EL (cell line): ENCODE results near the gene TBX3.

Experiments
- DNase-seq: peaks from one replicate; pipeline ENCODE4 v3.0.0-alpha.2; 2016

Gene TBX3

GRCh38 chr12:114682106-114682784 is 1.7 kb downstream of the TBX3 start:
- no peak for DNase-seq

- DNase-seq, result peak; percentile 50
These were observed 2.7 kb downstream of the TBX3 start for GRCh38 chr12:114681116-114681871.

DNA sequence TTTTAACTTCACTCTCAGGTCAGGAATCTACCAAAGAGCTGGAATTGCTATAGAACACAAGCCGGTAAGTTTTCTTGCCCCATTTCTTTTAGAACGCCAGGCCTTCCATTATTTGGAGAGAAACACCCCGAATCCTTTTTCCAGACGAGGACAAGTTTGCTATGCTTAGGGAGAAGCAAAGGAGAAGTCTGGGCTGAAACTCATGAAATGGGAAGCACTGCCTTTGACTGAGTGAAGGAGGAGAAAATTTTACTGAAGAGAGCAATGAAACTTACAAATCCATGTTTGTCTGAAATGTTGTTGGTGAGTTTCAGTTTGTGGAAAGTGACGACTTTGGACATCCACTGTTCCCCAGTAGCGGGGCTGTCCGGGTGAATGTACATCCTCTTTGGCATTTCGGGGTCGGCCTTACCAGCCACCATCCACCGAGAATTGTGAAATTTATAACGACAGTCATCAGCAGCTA is 3.3 kb downstream of the TBX3 start:
- DNase-seq, result peak; percentile 44

DNA sequence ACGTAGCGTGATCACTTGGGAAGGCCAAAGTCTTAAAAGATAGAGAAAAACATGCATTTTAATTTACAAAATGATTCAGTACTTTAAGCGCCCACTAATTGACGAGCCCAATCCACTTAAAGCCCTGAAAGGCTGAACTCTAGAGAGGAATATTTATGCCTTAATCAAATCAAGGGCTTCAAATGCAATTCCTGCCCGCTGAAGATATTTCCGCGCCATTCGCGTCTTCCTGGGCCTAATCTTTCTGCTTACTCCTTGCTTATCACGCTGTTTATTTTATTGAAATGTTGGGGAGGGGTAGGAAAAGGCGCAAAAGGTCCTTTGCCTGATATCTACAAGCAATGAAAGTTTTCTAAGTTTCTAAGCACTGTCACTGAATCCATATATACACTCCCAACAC is 4.0 kb downstream of the TBX3 start:
- peak; percentile 34 for DNase-seq

GRCh38 chr12:114679452-114679875 is 4.5 kb downstream of the TBX3 start:
- peak; percentile 75 for DNase-seq

GRCh38 chr12:114678718-114679117 is 5.3 kb downstream of the TBX3 start:
- DNase-seq, result peak; percentile 19

DNA sequence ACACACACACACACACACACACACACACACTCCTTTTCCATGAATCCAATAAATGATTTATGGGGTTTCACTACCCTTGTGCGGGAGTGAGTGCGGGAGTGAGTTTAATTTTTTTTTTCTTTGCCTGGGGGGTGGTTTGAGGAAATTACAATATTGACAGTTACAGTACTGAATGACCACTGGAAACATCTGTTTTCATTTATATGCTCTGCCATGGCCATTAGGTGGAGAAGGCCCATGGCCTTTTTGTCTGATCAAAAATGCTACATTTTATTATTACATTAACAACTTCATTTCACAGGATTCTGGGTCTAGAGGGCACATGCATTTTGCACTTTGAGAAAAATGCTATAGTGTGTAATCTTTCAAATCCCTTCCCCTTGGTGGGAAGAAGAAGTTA is 5.9 kb downstream of the TBX3 start:
- peak; percentile 44 for DNase-seq

DNA sequence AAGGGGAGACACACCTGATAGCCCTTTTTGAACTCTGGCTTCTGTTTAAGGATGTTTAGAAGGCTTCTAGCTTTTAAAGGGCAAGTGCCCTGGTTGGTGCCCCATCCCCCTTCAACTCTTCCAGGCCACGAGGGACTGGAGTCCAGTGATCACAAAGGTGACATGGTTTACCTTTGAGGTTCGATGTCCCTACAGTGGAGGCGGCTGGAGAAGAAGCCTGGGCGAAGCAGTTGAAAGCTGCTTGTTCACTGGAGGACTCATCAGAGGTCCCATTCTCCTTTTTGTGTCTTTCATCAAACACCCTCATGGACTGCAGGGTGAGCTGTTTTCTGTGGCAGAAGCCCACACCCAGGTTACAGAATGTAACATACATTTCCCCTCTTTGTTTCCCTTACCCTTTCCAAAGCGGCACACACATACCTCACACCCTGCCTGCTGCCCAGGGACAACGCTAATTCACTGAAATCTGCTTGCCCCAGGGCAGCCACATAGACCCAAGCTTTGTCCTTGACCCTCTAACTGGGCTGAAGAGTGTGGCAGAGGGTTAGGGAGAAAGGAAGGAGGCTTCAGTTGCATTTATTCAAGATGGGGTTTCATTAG is 7.7 kb downstream of the TBX3 start:
- DNase-seq, result peak; percentile 44

DNA sequence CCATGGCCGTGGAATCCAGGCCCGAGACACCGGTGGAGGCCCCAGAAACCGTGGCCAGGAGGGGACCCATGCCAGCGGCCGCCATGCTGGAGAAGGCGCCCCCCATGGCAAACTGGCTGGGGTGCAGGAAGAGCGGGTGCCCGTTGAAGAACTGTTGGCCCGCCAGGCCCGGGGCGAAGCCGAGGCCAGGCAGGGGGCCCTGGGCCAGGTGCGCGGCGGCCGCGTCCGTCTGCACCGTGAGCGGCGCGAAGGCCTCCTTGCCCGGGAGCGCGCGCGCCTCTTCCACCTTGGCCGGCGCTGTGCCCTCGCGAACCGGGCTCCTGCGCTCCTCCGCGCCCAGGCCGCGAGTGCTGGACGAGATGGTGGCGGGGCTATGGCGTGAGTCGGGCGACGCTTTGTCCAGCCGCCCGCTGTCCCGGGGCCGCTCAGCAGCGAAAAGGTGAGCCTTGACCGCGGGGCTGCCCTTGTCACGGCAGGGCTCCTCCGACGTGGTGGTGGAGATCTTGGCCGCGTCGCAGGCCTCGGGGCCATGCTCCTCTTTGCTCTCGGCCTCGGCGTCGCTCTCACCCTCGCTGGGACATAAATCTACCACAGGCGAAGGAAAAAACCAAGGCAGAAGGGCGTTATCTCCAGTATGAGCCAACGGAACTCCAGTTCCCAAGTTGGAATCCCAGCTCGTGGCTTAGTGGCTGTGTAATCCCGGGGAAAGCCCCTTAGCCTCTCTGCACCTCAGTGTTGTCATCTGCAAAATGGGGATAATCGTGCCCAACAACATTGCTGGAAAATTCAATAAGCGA is 9.5 kb downstream of the TBX3 start:
- DNase-seq, result peak; percentile 59

- no peak for DNase-seq
These were observed 10.1 kb downstream of the TBX3 start for GRCh38 chr12:114673901-114674250.

DNA sequence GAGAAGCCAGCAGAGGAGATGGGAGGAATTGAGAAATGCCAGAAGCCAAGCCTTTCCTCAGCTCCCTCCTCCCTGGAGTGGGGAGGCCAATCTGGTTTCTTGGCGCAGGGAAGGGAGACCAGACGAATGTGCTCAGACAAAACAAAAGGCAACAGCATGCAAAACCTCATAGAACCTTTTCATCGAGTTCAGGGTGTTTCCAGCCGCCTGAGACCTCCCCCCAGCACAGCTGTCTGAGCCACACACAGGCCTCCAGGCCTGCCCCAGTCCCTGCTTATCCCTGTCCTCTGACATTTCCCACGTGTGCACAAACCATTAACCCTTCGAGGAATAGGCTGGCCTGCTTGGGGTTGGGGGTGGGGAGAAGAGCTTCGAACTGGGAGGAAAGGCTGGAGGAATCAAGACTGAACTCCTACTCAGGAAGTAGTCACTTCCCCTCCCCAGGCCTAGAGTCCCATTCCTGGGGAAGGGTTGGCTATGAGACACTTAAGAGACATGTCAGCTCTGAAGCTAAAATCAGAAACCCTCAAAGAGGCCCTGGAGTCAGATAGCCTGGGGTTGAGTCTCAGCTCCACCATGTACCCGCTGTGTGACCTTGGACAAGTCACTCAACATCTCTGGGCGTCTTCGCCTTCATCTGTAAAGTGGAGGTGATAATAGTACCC is 10.7 kb downstream of the TBX3 start:
- peak; percentile 91 for DNase-seq

- DNase-seq, result no peak
These were observed 11.2 kb downstream of the TBX3 start for GRCh38 chr12:114672817-114673168.

DNA sequence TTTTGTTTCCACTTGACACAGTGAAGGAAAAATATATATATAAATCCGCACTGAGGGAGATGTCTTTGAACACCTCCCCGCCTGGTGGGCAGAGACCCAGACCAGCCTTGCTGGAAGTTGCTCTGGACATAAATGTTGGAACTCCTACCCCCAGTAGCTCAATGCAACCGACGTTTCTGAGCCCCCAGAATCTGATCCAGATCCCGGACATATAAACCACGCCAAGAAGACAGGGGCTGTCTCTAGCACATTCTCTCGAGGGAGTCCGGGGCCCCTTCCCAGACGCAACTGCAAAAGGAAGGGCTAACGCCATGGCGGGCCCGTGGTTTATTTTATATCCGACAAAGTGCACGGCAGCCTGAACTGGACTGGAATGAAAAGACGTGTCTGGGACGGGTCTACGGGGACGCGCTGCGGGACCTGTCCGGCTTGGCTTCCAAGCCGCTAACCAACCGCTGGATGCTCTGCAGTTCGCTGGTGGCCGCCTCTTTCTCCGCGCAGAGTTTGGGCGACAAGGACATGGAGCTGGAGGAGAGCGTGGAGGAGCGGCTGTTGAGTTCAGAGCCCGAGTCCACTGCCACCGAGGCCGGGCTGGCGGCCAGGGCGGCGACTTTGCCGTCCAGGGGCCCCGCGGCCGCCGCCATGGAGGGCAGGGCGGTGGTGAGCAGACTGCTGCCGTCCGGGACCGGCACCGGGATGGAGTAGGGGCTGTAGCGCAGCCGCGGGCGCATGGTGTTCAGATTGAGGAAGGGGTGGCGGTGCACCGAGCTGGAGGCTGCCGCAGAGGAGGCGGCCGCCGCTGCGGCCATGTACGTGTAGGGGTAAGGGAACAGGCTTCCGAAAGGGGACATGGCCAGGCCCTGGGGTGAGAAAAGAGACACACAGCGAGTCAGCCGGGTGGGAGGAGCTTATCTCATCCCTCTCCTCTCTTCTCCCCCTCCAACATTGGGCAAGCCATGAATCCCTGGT is 12.2 kb downstream of the TBX3 start:
- peak; percentile 78 for DNase-seq

GRCh38 chr12:114671066-114671442 is 12.9 kb downstream of the TBX3 start:
- DNase-seq, result no peak

GRCh38 chr12:114670291-114670980 is 13.5 kb downstream of the TBX3 start:
- peak; percentile 33 for DNase-seq

DNA sequence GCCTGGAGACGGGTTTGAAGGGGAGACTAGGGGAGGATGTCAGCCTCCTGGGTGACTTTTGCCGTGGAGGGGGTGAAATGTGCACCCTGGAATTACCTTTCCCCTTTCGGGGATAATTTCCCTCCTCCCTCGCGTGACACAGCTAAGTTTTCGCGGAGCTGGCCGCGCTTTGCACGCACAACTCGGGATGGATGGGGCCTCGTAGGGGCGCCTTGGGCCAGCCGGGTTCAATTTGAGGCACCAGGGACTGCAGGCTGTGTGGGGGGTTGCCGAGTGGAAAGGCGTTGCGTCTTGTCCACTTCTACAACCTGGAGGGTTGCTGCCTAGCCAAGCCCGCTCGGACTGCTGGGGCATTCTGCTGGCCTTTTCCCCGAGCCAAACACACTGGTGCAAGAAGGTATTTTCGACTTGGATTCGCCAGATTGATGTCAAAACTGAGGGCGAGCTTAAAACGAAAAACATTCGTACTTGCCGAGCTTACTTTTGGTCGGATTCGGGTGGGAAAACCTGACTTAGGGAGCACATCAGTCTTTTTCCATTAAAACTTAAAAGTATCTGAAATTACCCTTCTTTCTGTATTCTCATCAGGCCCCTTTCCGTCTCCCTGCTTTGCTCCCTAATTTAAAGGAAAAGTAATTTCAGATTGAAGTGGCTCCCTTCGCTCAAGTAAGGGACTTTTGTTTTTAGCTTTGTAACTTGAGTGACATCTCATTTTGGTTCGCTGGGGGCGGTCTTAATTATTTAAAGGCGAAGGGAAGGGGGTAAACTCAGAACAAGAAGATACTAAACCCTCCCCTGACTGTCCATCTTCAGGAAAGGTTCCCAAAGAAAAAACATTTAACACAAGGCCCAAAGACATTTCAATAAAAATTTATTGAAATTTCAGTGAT is 14.3 kb downstream of the TBX3 start:
- peak; percentile 79 for DNase-seq

DNA sequence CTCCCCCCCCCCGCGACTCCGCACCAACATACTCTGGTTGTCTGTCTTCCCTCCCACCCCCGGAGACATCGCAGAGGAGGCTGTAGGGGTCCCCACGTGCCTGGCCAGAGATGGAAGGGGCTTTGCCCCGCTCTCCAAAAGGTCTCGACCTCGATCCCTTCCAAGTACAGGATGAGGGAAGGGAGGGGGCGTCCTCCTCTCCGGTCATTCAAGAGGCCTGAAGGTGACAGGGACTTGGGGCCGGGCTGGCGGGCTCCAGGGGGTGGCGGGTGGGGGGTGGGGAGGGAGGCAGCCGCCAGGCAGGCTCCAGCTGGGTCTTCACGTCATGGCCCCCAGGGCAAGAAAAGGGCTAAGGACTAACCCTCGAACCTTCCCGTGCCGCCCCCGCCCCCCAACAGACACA is 15.1 kb downstream of the TBX3 start:
- no peak for DNase-seq

DNA sequence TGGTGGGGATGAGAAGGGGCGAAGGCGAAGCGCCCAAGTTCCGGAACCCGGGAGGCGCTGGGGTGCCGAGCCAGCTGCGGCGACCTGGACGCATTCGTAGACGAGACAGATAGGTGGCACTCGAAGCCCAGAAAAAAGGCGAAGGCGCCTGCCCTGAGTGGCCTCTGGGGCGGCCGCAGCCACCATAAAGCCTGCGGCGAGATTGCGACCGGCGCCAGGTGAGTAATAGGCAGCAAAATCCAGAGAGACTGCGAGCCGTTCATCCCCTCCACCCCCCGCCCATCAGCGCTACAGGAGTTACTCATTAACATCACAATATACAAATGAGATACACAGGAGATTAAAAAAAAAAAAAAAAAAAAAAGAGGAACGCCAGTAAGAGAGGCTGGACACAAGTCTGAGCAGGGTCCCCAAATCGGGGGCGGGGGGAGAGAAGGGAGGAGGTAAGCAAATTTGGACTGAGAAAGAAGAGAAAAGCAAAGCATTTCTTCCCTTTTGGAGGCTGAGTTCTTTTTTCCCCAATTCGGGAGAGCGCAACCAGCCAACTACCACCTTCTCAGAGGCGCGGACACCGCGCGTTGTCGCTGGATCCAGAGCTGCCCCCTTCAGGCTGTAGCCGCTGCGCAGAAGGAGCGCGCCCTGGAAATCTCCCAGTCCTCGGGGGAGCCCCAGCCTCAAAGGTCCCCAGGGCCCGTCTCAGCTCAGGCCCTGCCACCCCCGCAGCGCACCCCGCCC is 15.7 kb downstream of the TBX3 start:
- peak; percentile 91 for DNase-seq

- no peak for DNase-seq
These were observed 16.3 kb downstream of the TBX3 start for GRCh38 chr12:114667669-114668150.
